Measurements from ENCODE around the gene SLC2A4RG. TPM values are rescaled to one million over a fixed set of nuclear protein-coding genes. Genes with fewer than 3 reads are reported as not detected.

The SLC2A4RG gene, protein sequence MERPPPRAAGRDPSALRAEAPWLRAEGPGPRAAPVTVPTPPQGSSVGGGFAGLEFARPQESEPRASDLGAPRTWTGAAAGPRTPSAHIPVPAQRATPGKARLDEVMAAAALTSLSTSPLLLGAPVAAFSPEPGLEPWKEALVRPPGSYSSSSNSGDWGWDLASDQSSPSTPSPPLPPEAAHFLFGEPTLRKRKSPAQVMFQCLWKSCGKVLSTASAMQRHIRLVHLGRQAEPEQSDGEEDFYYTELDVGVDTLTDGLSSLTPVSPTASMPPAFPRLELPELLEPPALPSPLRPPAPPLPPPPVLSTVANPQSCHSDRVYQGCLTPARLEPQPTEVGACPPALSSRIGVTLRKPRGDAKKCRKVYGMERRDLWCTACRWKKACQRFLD
- 61.5 TPM for polyA plus RNA-seq
- long read RNA-seq, donor 1, transcript SLC2A4RG-201 (8 exons, 1,731 nt): major isoform, 6 of 6 reads
- long read RNA-seq, donor 1, partial matches to known transcripts: 0 of 6 reads
- long read RNA-seq, donor 1, other reads (novel, unspliced or antisense): 0 of 6 reads
- long read RNA-seq, donor 2, transcript SLC2A4RG-201 (8 exons, 1,731 nt): major isoform, 16 of 27 reads
- long read RNA-seq, donor 2, partial matches to known transcripts: 10 of 27 reads
- long read RNA-seq, donor 2, other reads (novel, unspliced or antisense): 0 of 27 reads
- long read RNA-seq, donor 3, transcript SLC2A4RG-201 (8 exons, 1,731 nt): major isoform, 22 of 75 reads
- long read RNA-seq, donor 3, partial matches to known transcripts: 49 of 75 reads
- long read RNA-seq, donor 3, other reads (novel, unspliced or antisense): 0 of 75 reads
- long read RNA-seq, donor 4, partial matches to known transcripts: 0 of 1 reads
- long read RNA-seq, donor 4, other reads (novel, unspliced or antisense): 0 of 1 reads
- long read RNA-seq, donor 5, transcript SLC2A4RG-201 (8 exons, 1,731 nt): major isoform, 11 of 13 reads
- long read RNA-seq, donor 5, partial matches to known transcripts: 0 of 13 reads
- long read RNA-seq, donor 5, other reads (novel, unspliced or antisense): 0 of 13 reads
- long read RNA-seq, donor 6, transcript SLC2A4RG-201 (8 exons, 1,731 nt): major isoform, 13 of 25 reads
- long read RNA-seq, donor 6, partial matches to known transcripts: 12 of 25 reads
- long read RNA-seq, donor 6, other reads (novel, unspliced or antisense): 0 of 25 reads
- long read RNA-seq, donor 7, transcript SLC2A4RG-201 (8 exons, 1,731 nt): major isoform, 7 of 16 reads
- long read RNA-seq, donor 7, partial matches to known transcripts: 8 of 16 reads
- long read RNA-seq, donor 7, other reads (novel, unspliced or antisense): 0 of 16 reads
- long read RNA-seq, donor 8, transcript SLC2A4RG-201 (8 exons, 1,731 nt): major isoform, 13 of 24 reads
- long read RNA-seq, donor 8, partial matches to known transcripts: 8 of 24 reads
- long read RNA-seq, donor 8, other reads (novel, unspliced or antisense): 0 of 24 reads
- long read RNA-seq, donor 9, transcript SLC2A4RG-201 (8 exons, 1,731 nt): major isoform, 11 of 14 reads
- long read RNA-seq, donor 9, partial matches to known transcripts: 0 of 14 reads
- long read RNA-seq, donor 9, other reads (novel, unspliced or antisense): 0 of 14 reads
- long read RNA-seq, donor 10, transcript SLC2A4RG-201 (8 exons, 1,731 nt): major isoform, 15 of 20 reads
- long read RNA-seq, donor 10, partial matches to known transcripts: 5 of 20 reads
- long read RNA-seq, donor 10, other reads (novel, unspliced or antisense): 0 of 20 reads
- long read RNA-seq, donor 11, transcript SLC2A4RG-201 (8 exons, 1,731 nt): major isoform, 7 of 13 reads
- long read RNA-seq, donor 11, partial matches to known transcripts: 5 of 13 reads
- long read RNA-seq, donor 11, other reads (novel, unspliced or antisense): 0 of 13 reads

DNA sequence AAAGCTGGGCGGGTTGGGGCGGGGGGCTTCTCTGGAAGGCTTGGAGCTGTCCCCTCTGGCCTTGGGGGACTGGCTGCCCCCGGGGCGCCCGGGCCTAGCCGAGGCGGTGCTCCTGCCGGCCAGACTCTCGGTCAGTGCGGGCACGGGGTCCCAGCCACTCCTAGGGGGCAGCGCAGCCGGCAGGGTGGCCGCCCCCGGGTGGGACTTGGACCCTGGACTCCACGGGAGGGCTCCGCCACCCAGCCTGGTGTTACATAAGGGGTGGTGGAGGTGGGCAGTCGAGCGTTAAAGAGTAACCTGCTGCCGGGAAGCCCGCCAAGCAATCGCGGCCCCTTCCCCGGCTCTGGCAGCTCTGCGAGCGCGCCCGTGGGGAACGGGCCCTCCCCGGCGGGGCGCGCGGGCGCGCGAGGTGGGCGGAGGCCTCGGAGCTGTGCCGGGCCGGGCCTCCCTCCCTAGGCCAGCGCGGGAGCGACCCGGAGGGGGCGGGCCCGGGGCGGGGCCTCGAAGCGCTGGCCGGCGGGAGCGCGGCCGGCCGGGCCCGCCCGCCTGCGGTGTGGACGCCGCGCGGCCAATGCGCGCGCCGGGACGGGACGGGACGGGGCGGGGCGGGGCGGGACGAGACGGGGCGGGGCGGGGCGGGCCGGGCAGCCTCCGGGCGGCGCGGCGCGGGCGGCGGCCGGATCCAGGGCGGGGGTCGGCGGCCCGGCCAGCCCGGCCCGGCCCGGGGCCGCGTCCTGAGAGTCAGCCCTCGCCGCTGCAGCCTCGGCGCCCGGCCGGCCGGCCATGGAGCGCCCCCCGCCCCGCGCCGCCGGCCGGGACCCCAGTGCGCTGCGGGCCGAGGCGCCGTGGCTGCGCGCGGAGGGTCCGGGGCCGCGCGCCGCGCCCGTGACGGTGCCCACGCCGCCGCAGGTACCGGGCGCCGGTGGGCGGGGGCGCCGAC lies at the start of gene SLC2A4RG:
SLC2A4RG (plus strand) TSS at position 647 of the 940 bp plus-strand sequence; CDS start at position 784, 137 bp downstream.
- peak; percentile 79 to 90 for DNase-seq
- Histone ChIP-seq H3K4me3 (ENCODE audit: low read length) (peak within 1 kb of the TSS; percentile 82), H3K36me3 (ENCODE audit: control insufficient read depth, insufficient read depth, low read length) (peaks cover 43% of the 10 kb centered on the region), H3K4me1 (ENCODE audit: control insufficient read depth, insufficient read depth, low read length) (peaks cover 25% of the 10 kb centered on the region), H3K9me3 (ENCODE audit: control insufficient read depth, low read depth, low read length) (no peaks in the 10 kb centered on the region), H3K27me3 (ENCODE audit: control insufficient read depth, insufficient read depth, low read length) (no peaks in the 10 kb centered on the region), H3K27ac (ENCODE audit: low read length) (peak within 1 kb of the TSS; percentile 94)
- WGBS (ENCODE audit: insufficient coverage, low lambda C conversion rate): no CpG with 5 or more reads among the region's 136 CpGs

DNA sequence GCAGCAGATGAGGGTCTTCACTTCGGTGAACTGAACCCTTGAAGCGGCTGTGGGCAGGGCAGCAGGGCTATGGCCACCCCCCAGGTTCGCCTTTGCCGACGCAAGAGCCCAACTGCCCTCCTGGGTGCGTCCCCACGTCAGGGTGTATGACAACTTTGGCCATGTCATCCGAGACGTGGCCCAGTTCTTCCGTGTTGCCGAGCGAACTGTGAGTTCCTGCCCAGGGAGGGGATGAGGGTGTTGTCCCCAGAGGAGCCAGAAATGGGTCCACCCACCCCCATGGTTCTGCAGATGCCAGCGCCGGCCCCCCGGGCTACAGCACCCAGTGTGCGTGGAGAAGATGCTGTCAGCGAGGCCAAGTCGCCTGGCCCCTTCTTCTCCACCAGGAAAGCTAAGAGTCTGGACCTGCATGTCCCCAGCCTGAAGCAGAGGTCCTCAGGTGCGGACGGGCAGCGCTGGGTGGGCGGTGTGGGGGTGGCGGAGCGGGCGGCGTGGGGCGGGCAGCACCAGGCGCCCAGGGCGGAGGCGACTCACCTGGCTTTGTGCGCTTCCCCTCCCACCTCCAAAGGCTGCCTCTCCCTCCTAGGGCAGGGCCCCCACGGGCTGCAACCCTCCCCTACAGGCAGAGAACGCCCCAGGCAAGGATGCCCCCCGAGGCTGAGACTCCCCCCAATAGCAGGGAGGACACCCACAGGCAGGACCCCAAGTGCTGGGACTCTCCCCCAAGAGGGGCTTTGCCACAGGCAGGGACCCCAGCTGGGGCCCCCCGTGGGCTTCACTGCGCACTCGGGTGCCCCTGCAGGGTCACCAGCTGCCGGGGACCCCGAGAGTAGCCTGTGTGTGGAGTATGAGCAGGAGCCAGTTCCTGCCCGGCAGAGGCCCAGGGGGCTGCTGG lies 49.3 kb upstream of the SLC2A4RG start:
- Histone ChIP-seq H3K27ac (ENCODE audit: low read length) (no peak overlapping the region), H3K36me3 (ENCODE audit: control insufficient read depth, insufficient read depth, low read length) (peaks cover 20% of the 10 kb centered on the region), H3K9me3 (ENCODE audit: control insufficient read depth, low read depth, low read length) (no peaks in the 10 kb centered on the region), H3K4me3 (ENCODE audit: low read length) (no peak overlapping the region), H3K27me3 (ENCODE audit: control insufficient read depth, insufficient read depth, low read length) (no peaks in the 10 kb centered on the region), H3K4me1 (ENCODE audit: control insufficient read depth, insufficient read depth, low read length) (peaks cover 17% of the 10 kb centered on the region)
- no peak for DNase-seq
- no CpG with 5 or more reads among the region's 40 CpGs for WGBS (ENCODE audit: insufficient coverage, low lambda C conversion rate)

DNA sequence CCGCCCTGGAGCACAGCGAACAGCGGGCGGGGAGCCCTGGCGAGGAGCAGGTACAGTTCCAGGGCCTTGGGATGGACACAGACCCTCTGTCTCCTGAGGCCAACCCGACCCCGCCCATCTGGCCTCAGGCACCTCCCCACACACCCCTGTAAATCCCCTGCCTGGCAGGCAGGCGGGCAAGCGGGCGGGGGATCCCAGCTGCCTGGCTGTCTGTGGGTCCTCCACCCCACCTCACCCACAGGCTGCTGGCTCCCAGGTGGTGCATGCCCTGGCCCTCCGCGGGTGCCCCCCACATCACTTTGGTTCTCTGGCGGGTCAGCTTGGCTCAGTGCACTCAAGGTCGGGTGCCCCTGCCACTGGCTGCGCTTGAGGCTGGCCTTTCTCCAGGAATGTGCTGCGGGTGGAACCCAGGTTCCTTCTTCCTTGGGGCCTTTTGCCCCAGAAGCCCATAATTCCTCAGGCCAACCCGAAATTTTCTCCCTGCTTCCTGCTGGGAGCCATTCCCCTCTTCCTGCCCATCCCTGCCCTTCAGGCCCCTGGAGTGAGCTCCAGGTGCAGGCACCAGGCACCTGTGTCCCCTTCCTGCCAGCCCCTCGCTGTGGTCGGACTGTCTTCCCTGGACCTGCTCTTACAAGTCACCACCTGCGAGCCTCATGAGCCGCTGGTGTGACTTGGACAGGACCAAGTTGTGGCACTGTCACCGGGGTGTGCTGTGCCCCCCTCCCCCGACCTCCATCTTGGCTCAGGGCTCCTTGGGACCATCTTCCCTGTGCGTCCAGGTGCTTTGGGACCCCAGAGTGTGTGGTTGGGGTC lies 48.5 kb upstream of the SLC2A4RG start:
- no peak overlapping the region for H3K27ac ChIP-seq (ENCODE audit: low read length)
- H3K27me3 ChIP-seq (ENCODE audit: control insufficient read depth, insufficient read depth, low read length): no peaks in the 10 kb centered on the region
- peaks cover 24% of the 10 kb centered on the region for H3K36me3 ChIP-seq (ENCODE audit: control insufficient read depth, insufficient read depth, low read length)
- no peaks in the 10 kb centered on the region for H3K9me3 ChIP-seq (ENCODE audit: control insufficient read depth, low read depth, low read length)
- WGBS (ENCODE audit: insufficient coverage, low lambda C conversion rate): no CpG with 5 or more reads among the region's 24 CpGs
- no peak for DNase-seq
- H3K4me1 ChIP-seq (ENCODE audit: control insufficient read depth, insufficient read depth, low read length): peaks cover 17% of the 10 kb centered on the region
- H3K4me3 ChIP-seq (ENCODE audit: low read length): no peak overlapping the region

DNA sequence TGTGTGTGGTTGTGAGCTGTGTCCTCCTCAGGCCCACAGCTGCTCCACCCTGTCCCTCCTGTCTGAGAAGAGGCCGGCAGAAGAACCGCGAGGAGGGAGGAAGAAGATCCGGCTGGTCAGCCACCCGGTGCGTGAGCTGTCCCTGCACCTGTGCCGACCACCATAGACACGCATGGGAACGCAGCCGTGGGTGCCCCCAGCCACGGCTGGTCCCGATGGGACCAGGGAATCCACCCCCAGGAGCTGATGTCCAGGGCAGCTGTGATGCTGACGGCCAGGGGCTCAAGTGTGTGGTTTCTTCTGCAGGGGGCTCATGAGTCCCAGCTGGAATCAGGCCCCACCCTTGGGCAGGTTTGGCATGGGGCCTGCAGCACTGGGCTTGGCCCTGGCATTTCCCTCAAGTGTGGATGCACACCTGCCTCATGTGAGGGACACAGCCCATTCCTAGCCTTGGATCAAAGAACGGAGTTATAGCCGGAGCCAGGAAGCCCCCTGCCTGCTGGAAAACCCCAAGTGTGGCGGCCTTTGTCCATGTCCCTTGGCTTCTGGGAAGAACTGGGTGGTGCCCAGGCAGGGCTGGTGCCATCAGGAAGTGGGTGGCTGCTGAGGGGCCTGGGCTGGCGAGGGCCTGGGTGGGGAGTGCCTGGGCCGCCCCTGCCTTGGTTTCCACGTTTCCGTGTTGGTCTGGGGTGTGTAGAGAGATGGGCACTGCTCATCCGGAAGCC lies 47.7 kb upstream of the SLC2A4RG start:
- no CpG with 5 or more reads among the region's 21 CpGs for WGBS (ENCODE audit: insufficient coverage, low lambda C conversion rate)
- no peak overlapping the region for H3K4me3 ChIP-seq (ENCODE audit: low read length)
- DNase-seq: no peak
- H3K9me3 ChIP-seq (ENCODE audit: control insufficient read depth, low read depth, low read length): no peaks in the 10 kb centered on the region
- no peak overlapping the region for H3K27ac ChIP-seq (ENCODE audit: low read length)
- H3K4me1 ChIP-seq (ENCODE audit: control insufficient read depth, insufficient read depth, low read length): peaks cover 13% of the 10 kb centered on the region
- peaks cover 25% of the 10 kb centered on the region for H3K36me3 ChIP-seq (ENCODE audit: control insufficient read depth, insufficient read depth, low read length)
- H3K27me3 ChIP-seq (ENCODE audit: control insufficient read depth, insufficient read depth, low read length): no peaks in the 10 kb centered on the region

DNA sequence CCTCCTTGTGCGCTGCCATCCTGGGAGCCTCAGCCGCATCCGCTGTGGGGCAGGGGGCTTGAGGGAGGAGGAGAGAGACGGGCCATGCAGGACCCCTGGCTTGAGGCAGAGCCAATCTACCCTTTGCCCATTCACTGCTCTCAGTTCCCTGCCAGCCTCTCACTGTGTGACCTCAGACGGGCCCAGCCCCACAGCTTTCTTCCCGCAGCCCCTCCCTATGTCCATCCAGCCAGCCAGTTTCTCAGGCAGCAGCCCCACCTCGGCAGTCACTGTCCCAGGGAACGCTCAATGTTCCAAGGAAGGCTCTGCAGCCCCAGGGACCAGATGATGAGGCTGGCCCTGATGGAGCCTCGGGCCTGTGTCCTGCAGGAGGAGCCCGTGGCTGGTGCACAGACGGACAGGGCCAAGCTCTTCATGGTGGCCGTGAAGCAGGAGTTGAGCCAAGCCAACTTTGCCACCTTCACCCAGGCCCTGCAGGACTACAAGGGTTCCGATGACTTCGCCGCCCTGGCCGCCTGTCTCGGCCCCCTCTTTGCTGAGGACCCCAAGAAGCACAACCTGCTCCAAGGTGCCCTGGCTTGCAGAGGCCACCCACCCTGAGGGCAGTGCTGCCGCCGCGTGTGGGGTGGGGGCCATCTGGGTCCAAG lies 47.0 kb upstream of the SLC2A4RG start:
- no peak for DNase-seq
- Histone ChIP-seq H3K27ac (ENCODE audit: low read length) (no peak overlapping the region), H3K27me3 (ENCODE audit: control insufficient read depth, insufficient read depth, low read length) (no peaks in the 10 kb centered on the region), H3K9me3 (ENCODE audit: control insufficient read depth, low read depth, low read length) (no peaks in the 10 kb centered on the region), H3K36me3 (ENCODE audit: control insufficient read depth, insufficient read depth, low read length) (peaks cover 25% of the 10 kb centered on the region), H3K4me3 (ENCODE audit: low read length) (no peak overlapping the region), H3K4me1 (ENCODE audit: control insufficient read depth, insufficient read depth, low read length) (peaks cover 11% of the 10 kb centered on the region)
- WGBS (ENCODE audit: insufficient coverage, low lambda C conversion rate): no CpG with 5 or more reads among the region's 20 CpGs

DNA sequence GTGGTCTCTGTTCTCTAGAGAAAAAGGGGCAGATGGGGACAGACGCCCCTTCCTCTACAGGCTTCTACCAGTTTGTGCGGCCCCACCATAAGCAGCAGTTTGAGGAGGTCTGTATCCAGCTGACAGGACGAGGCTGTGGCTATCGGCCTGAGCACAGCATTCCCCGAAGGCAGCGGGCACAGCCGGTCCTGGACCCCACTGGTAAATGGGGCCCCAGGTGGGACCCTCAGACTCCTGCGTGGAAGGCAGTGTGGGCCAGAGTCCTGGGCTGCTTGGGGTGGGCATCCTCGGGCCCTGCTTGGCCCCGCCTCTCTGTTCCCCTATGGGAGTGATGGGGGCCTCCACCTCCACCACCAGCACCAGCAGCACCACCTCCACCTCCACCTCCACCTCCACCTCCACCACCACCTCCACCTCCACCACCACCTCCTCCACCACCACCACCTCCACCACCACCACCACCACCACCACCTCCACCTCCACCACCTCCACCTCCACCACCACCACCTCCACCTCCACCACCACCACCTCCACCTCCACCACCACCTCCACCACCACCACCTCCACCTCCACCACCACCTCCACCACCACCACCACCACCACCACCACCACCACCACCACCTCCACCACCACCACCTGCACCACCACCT lies 46.4 kb upstream of the SLC2A4RG start:
- Histone ChIP-seq H3K27me3 (ENCODE audit: control insufficient read depth, insufficient read depth, low read length) (no peaks in the 10 kb centered on the region), H3K4me3 (ENCODE audit: low read length) (no peak overlapping the region), H3K36me3 (ENCODE audit: control insufficient read depth, insufficient read depth, low read length) (peaks cover 25% of the 10 kb centered on the region), H3K9me3 (ENCODE audit: control insufficient read depth, low read depth, low read length) (no peaks in the 10 kb centered on the region), H3K27ac (ENCODE audit: low read length) (no peak overlapping the region), H3K4me1 (ENCODE audit: control insufficient read depth, insufficient read depth, low read length) (peaks cover 11% of the 10 kb centered on the region)
- no CpG with 5 or more reads among the region's 10 CpGs for WGBS (ENCODE audit: insufficient coverage, low lambda C conversion rate)
- no peak for DNase-seq

Data from large intestine (tissue), 12 donors.